Sigmoid colon (tissue), 4 donors: ENCODE data around the gene CFTR.

Experiments
- POLR2A ChIP-seq, 2 donors: fragments of 450-650 bp; IDR thresholded peaks; one replicate each; pipeline ENCODE4 v1.6.1; 2016; ENCODE audit warnings: antibody characterized with exemption in 2 of 2, mild to moderate bottlenecking in 2 of 2, moderate library complexity in 2 of 2
- POLR2AphosphoS5 ChIP-seq, 4 donors: sonication (generic); formaldehyde crosslinking; IDR thresholded peaks; one replicate each; pipeline ENCODE4 v1.6.1; 2017; ENCODE audit warnings: antibody characterized with exemption in 4 of 4
- TF ChIP-seq, protein P1 (sequence below), 4 experiments: fragments of 450-650 bp in 3 of 4; fragments of 200-600 bp in 1 of 4; IDR thresholded peaks; one replicate each; pipeline ENCODE4 v1.5.1; 2016 to 2019; ENCODE audit warnings: antibody characterized with exemption in 4 of 4, mild to moderate bottlenecking in 3 of 4, moderate library complexity in 2 of 4

DNA sequence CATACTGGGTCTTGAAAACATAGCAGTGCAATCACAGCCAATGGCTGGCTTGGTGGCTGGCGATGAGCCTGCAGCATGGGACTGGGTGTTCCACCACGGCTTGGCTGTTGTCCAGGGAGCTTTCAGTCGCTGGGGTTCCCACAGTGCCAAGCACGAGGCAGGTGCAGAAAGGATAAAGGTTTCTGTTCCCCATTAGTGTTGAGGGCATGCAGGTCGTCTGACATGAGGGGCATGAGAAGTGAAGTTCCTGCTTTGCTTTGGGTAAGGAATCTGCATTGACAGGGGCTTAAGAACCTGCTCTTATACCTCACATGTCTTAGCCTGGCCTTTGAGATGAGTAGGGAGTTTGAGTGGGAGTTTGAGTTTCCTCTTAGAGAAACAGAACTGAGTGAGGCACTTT is 9.0 kb upstream of the CFTR start:
- TF ChIP-seq POLR2A (IDR thresholded peaks at IDR 0.05) = no peak
- TF ChIP-seq, protein P1, sequence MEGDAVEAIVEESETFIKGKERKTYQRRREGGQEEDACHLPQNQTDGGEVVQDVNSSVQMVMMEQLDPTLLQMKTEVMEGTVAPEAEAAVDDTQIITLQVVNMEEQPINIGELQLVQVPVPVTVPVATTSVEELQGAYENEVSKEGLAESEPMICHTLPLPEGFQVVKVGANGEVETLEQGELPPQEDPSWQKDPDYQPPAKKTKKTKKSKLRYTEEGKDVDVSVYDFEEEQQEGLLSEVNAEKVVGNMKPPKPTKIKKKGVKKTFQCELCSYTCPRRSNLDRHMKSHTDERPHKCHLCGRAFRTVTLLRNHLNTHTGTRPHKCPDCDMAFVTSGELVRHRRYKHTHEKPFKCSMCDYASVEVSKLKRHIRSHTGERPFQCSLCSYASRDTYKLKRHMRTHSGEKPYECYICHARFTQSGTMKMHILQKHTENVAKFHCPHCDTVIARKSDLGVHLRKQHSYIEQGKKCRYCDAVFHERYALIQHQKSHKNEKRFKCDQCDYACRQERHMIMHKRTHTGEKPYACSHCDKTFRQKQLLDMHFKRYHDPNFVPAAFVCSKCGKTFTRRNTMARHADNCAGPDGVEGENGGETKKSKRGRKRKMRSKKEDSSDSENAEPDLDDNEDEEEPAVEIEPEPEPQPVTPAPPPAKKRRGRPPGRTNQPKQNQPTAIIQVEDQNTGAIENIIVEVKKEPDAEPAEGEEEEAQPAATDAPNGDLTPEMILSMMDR (IDR thresholded peaks at IDR 0.05) = no peak
- TF ChIP-seq POLR2AphosphoS5 (IDR thresholded peaks at IDR 0.05) = no peak
